Stimulated activated naive B cell treated with anti-CD40 and anti-IgM and Interleukin-4, amounts not matched to agents 10 μg/mL and 1 μg/mL and 100 μg/mL, for 72 hours (primary cell): ENCODE measurements around the gene SLC1A7.
"Not testable (repeated sequence)": the region's sequence is repeated elsewhere in the genome, so short reads cannot be mapped to it uniquely, and the experiment has no call there.

Source experiments
- ATAC-seq, 2 donors: fragments of 150-1000 bp; cut with Tn5 transposase; replicated peaks; 2 replicates each; pipeline ENCODE4 v1.10.0; 2021; ENCODE audit warnings: moderate library complexity in 1 of 2
- DNase-seq: peaks from one replicate; pipeline ENCODE4 v3.0.0; 2021
- H3K27ac Mint-ChIP-seq: one replicate; pipeline ENCODE4 v1.8.0; 2022; ENCODE audit warnings: mild to moderate bottlenecking, mixed read lengths
- H3K27me3 Mint-ChIP-seq, 2 donors: one replicate each; pipeline ENCODE4 v1.8.0; 2022; ENCODE audit warnings: mixed read lengths in 2 of 2
- H3K36me3 Mint-ChIP-seq, 2 donors: one replicate each; pipeline ENCODE4 v1.8.0; 2022; ENCODE audit warnings: mixed read lengths in 2 of 2, mild to moderate bottlenecking in 1 of 2
- H3K4me1 Mint-ChIP-seq, 2 donors: one replicate each; pipeline ENCODE4 v1.8.0; 2022; ENCODE audit warnings: mixed read lengths in 2 of 2, mild to moderate bottlenecking in 1 of 2
- H3K4me3 Mint-ChIP-seq, 2 donors: one replicate each; pipeline ENCODE4 v1.8.0; 2022; ENCODE audit warnings: mild to moderate bottlenecking in 2 of 2, mixed read lengths in 2 of 2, moderate library complexity in 1 of 2
- H3K9me3 Mint-ChIP-seq, 2 donors: one replicate each; pipeline ENCODE4 v1.8.0; 2022; ENCODE audit warnings: mixed read lengths in 2 of 2, mild to moderate bottlenecking in 1 of 2

SLC1A7 gene

GRCh38 chr1:53142226-53142853 is at the start of gene SLC1A7:
Gene SLC1A7 (minus strand): TSS chr1:53142638. CDS start chr1:53142449, 189 bp downstream.
- DNase-seq: no peak
- ATAC-seq: no peak
- H3K36me3 Mint-ChIP-seq: peaks cover 3 to 11% of the 10 kb centered on the region in 2 donors
- H3K27ac Mint-ChIP-seq: no peak within 1 kb of the TSS
- no peak within 1 kb of the TSS for H3K4me3 Mint-ChIP-seq
- H3K27me3 Mint-ChIP-seq: peaks cover 4 to 22% of the 10 kb centered on the region in 2 donors
- peaks cover 9 to 10% of the 10 kb centered on the region in 2 donors for H3K9me3 Mint-ChIP-seq
- H3K4me1 Mint-ChIP-seq: no peaks in the 10 kb centered on the region

GRCh38 chr1:53190210-53190611 is 47.8 kb upstream of the SLC1A7 start:
- H3K36me3 Mint-ChIP-seq: no peaks in the 10 kb centered on the region
- ATAC-seq: no peak
- no peak overlapping the region for H3K27ac Mint-ChIP-seq
- DNase-seq: no peak
- peaks cover 9 to 26% of the 10 kb centered on the region in 2 donors for H3K27me3 Mint-ChIP-seq
- peaks cover 2 to 4% of the 10 kb centered on the region in 2 donors for H3K9me3 Mint-ChIP-seq
- no peaks in the 10 kb centered on the region for H3K4me1 Mint-ChIP-seq
- H3K4me3 Mint-ChIP-seq: no peak overlapping the region

DNA sequence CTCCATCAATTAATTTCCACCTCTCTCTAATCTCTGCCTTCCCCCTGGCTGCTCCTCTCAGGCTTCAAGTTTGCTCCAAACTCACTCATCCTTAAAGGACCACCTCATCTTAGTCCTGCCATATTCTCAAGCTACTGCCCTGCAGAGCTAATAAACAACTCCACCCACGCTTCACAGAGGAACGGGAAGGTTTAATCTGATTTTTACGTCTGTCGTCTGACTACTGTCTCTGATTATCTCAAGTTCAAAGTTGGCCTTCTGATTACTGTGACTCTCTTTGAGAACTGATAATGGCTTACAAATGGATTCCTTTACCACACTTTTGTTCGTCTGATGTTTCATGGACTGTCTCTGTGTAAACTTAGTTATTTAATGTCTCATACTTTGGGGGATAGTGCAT is 46.6 kb upstream of the SLC1A7 start:
- H3K36me3 Mint-ChIP-seq: no peaks in the 10 kb centered on the region
- peaks cover 9 to 26% of the 10 kb centered on the region in 2 donors for H3K27me3 Mint-ChIP-seq
- peaks cover 2 to 4% of the 10 kb centered on the region in 2 donors for H3K9me3 Mint-ChIP-seq
- H3K4me1 Mint-ChIP-seq: no peaks in the 10 kb centered on the region
- H3K4me3 Mint-ChIP-seq: no peak overlapping the region
- ATAC-seq (no peak), DNase-seq (no peak)
- H3K27ac Mint-ChIP-seq: no peak overlapping the region

DNA sequence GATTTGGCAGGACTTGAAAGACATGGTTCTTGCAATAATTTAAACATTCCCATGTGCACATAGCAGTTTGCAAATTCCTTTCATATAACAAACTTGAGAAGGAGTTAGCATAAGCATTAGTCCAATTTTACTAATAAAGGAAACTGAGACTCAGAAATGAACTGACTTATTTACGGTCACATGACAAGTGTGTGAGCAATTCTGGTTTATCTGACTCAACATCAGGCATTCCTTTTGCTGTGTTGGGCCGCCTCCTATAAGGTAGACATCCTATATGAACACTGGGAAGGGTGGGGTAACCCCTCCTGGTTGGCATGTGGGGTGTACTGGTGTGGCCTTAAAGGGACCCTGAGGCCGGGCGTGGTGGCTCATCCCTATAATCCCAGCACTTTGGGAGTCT is 45.7 kb upstream of the SLC1A7 start:
- Mint-ChIP-seq H3K4me1 (no peaks in the 10 kb centered on the region), H3K9me3 (peaks cover 2 to 4% of the 10 kb centered on the region in 2 donors), H3K27ac (no peak overlapping the region), H3K27me3 (peaks cover 9 to 26% of the 10 kb centered on the region in 2 donors), H3K4me3 (no peak overlapping the region), H3K36me3 (no peaks in the 10 kb centered on the region)
- DNase-seq: no peak
- ATAC-seq: no peak

GRCh38 chr1:53187401-53187800 is 45.0 kb upstream of the SLC1A7 start:
- ATAC-seq (no peak), DNase-seq (no peak)
- H3K9me3 Mint-ChIP-seq: peaks cover 2 to 3% of the 10 kb centered on the region in 2 donors
- H3K4me3 Mint-ChIP-seq: no peak overlapping the region
- H3K36me3 Mint-ChIP-seq: no peaks in the 10 kb centered on the region
- no peak overlapping the region for H3K27ac Mint-ChIP-seq
- H3K4me1 Mint-ChIP-seq: no peaks in the 10 kb centered on the region
- peaks cover 9 to 26% of the 10 kb centered on the region in 2 donors for H3K27me3 Mint-ChIP-seq

DNA sequence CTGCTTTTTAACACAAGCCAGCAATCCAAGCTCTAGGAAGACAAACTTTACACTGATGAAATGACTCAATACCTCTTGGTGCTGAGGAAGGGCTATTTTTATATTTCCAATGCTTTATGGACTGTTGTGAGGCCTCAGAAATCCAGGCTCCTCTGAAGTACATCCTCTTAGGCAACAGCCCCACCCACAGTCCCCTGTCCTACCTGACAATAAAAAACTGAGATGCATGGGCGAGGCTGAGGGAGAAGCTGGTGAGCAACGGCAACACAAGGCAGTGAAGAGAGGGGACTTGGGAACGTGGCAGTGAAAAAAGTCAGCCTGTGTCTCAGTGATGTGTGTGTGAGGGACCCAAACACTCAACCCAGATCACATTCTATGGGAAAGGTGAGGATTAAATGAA is 44.1 kb upstream of the SLC1A7 start:
- Mint-ChIP-seq H3K4me1 (no peaks in the 10 kb centered on the region), H3K27me3 (peaks cover 9 to 26% of the 10 kb centered on the region in 2 donors), H3K27ac (no peak overlapping the region), H3K36me3 (no peaks in the 10 kb centered on the region), H3K4me3 (no peak overlapping the region), H3K9me3 (no peaks in the 10 kb centered on the region)
- DNase-seq (no peak), ATAC-seq (no peak)

GRCh38 chr1:53185955-53186297 is 43.5 kb upstream of the SLC1A7 start:
- H3K36me3 Mint-ChIP-seq, DNase-seq, H3K4me3 Mint-ChIP-seq, ATAC-seq, H3K4me1 Mint-ChIP-seq, H3K9me3 Mint-ChIP-seq, H3K27ac Mint-ChIP-seq: not testable (repeated sequence)
- peaks cover 12 to 29% of the 10 kb centered on the region in 2 donors for H3K27me3 Mint-ChIP-seq

- Mint-ChIP-seq H3K27ac (no peak overlapping the region), H3K9me3 (no peaks in the 10 kb centered on the region), H3K4me1 (no peaks in the 10 kb centered on the region), H3K36me3 (no peaks in the 10 kb centered on the region), H3K4me3 (no peak overlapping the region), H3K27me3 (peaks cover 21 to 33% of the 10 kb centered on the region in 2 donors)
- no peak for DNase-seq
- ATAC-seq: no peak
These were observed 40.9 kb upstream of the SLC1A7 start for GRCh38 chr1:53183095-53183990.

DNA sequence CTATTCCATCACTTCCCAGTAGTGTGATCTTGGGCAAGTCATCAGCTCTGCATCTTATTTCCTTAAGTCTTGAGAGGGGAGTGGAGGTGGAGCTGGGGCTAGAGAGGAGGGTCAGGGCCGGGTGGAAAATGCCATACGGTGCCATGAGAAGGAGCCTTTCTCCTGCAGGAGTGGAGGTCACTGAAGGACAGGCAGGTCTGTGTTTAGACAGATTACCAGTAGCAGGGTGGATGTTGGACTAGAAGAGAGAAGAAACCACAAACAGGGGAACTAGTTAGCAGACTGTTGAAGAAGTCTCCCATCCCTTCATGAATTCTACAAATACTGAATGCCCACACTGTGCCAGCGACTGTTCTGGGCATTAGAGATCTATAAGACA is 40.3 kb upstream of the SLC1A7 start:
- Mint-ChIP-seq H3K36me3 (no peaks in the 10 kb centered on the region), H3K27ac (no peak overlapping the region), H3K9me3 (no peaks in the 10 kb centered on the region), H3K4me3 (no peak overlapping the region), H3K27me3 (peaks cover 22 to 33% of the 10 kb centered on the region in 2 donors), H3K4me1 (no peaks in the 10 kb centered on the region)
- DNase-seq (no peak), ATAC-seq (no peak)

GRCh38 chr1:53182111-53182593 is 39.7 kb upstream of the SLC1A7 start:
- Mint-ChIP-seq H3K4me1 (no peaks in the 10 kb centered on the region), H3K36me3 (no peaks in the 10 kb centered on the region), H3K27me3 (peaks cover 23 to 33% of the 10 kb centered on the region in 2 donors), H3K9me3 (no peaks in the 10 kb centered on the region), H3K4me3 (no peak overlapping the region), H3K27ac (no peak overlapping the region)
- DNase-seq: peak; percentile 57
- peak; percentile 90 to 92 for ATAC-seq

GRCh38 chr1:53180951-53181350 is 38.5 kb upstream of the SLC1A7 start:
- ATAC-seq: no peak
- DNase-seq: no peak
- Mint-ChIP-seq H3K27me3 (peaks cover 29 to 38% of the 10 kb centered on the region in 2 donors), H3K27ac (no peak overlapping the region), H3K4me3 (no peak overlapping the region), H3K9me3 (no peaks in the 10 kb centered on the region), H3K4me1 (no peaks in the 10 kb centered on the region), H3K36me3 (no peaks in the 10 kb centered on the region)

GRCh38 chr1:53180226-53180625 is 37.8 kb upstream of the SLC1A7 start:
- Mint-ChIP-seq H3K4me1 (no peaks in the 10 kb centered on the region), H3K36me3 (no peaks in the 10 kb centered on the region), H3K9me3 (no peaks in the 10 kb centered on the region), H3K27me3 (peaks cover 34 to 44% of the 10 kb centered on the region in 2 donors), H3K4me3 (no peak overlapping the region), H3K27ac (no peak overlapping the region)
- ATAC-seq (no peak), DNase-seq (no peak)

DNA sequence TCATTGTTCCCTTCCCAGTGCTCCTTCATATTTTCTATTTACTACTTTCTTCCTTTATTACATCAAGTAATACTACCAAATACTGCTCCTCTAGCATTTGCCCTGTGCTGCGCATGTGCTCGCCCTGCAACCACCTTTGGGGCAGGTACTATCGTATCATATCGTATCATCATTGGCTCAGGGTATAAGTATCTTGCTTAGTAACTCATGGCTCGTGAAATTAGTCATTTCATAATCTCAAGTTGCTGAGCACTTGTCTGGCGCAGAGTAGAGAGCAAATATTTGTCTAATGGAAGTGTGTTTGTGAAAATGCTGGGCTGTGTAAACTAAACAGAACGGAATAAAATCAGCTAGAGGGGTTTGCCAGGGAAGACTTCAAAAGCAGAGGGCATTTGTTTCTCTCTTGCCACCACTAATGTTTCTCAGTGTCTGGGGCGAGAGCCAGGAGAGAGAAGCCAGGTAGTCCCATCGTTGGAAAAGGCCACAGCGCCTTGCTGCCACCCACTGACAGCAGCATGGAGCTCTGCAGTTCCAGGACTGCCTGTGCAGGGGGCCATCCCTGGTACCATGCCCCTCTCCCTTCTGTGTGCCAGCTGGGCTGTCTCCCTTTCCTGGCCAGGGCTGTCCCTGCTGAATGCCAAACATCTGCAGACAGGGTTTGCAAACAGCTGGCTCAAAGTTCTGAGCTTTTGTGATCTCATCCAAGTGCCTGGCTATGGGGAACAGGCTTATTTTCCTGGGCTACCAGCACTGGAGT is 34.2 kb upstream of the SLC1A7 start:
- Mint-ChIP-seq H3K27me3 (peaks cover 34 to 62% of the 10 kb centered on the region in 2 donors), H3K4me3 (no peak overlapping the region), H3K27ac (no peak overlapping the region), H3K4me1 (peaks cover 8 to 14% of the 10 kb centered on the region in 2 donors), H3K36me3 (no peaks in the 10 kb centered on the region), H3K9me3 (no peaks in the 10 kb centered on the region)
- ATAC-seq (no peak), DNase-seq (no peak)
